ENCODE results near the gene ZNF423. TPM values are rescaled to one million over a fixed set of nuclear protein-coding genes. Genes with fewer than 3 reads are reported as not detected.
"Not testable (repeated sequence)": the region's sequence is repeated elsewhere in the genome, so short reads cannot be mapped to it uniquely, and the experiment has no call there.

Gene ZNF423
- polyA plus RNA-seq, 3 donors, result 24.5 to 27.3 (median 26.2) TPM

- no peak for DNase-seq (ENCODE audit: low read depth in 3 of 3, low spot score in 2 of 3)
These were observed 328.3 kb downstream of the ZNF423 start for GRCh38 chr16:49527611-49528010.

DNA sequence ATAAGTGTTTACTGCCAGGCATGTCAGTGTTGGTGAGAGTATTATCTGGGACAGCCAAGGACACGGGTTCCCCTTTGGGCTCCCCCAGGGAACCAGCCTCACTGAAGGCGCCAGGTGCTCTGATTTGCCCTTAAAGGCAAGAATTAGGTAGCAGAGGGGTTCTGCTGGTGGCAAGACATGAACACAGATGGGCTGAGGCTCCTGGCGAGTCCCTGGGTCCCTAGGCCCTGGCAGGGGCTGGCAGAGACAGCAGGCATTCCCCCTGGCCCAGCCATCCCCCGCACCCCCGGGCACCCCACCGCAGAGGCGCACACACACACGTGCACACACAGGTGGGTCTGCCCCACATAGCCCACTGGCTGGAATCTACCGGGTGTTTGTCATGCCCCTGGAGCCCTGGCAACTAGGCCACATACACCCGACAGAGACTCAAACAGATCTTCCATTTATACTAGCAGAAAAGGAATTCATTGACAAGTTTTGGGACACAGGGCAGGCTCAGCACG, 329.0 kb downstream of the ZNF423 start:
- no peak for DNase-seq (ENCODE audit: low read depth in 3 of 3, low spot score in 2 of 3)

DNA sequence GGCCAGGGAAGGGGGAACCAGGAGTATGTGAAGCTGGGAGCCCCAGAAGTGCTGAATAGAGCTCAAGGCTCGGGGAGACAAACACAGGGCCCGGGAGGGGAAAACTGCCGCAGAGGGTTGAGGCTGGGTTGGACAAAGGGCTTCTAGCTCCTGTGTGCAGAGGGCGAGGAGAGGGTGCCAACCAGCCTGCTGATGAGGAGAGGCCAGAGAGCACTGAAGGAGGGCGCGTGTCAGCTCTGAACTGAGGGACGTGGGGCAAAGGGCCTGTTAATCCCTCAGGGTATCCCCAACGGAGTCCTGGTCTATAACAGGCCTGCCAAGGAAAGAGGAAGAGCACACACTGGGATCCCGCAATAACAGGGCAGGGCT, 331.0 kb downstream of the ZNF423 start:
- DNase-seq (ENCODE audit: low read depth in 3 of 3, low spot score in 2 of 3), result no peak

DNA sequence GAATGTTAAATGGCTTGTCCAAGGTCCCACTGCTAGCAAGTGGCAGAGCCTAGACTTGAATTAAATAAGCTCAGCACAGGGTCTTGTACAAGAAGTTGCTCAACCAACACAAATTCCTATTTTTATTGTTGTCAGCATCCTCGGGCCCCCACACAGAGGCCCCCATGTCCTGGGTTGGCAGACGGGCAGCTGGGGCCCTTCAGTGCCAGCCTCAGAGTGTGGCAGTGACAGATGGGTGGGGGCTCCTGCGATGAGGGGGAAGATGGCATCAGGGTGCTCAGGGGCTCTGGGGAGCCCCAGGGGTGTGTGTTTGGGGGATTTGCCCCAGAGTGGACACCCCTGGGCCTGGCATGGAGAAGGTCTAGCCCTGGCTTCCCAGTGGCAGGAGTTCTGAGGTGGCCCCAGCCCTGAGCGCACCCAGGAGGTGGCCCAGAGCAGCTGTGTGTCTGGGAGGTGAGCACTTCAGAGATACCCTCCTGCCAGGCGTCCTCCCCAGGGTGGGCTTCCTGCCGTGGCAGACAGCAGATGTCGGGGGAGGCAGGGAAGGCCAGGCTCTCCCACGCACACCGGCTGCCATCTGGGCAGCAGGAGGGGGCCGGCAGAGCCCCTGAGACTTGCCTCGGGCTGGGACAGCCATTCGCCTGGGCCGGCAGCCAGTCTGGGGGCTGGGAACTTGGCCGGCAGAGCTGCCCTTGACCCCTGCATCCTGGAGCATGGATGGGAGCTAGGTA, 331.5 kb downstream of the ZNF423 start:
- no peak for DNase-seq (ENCODE audit: low read depth in 3 of 3, low spot score in 2 of 3)

GRCh38 chr16:49523435-49524159, 332.3 kb downstream of the ZNF423 start:
- no peak for DNase-seq (ENCODE audit: low read depth in 3 of 3, low spot score in 2 of 3)

DNA sequence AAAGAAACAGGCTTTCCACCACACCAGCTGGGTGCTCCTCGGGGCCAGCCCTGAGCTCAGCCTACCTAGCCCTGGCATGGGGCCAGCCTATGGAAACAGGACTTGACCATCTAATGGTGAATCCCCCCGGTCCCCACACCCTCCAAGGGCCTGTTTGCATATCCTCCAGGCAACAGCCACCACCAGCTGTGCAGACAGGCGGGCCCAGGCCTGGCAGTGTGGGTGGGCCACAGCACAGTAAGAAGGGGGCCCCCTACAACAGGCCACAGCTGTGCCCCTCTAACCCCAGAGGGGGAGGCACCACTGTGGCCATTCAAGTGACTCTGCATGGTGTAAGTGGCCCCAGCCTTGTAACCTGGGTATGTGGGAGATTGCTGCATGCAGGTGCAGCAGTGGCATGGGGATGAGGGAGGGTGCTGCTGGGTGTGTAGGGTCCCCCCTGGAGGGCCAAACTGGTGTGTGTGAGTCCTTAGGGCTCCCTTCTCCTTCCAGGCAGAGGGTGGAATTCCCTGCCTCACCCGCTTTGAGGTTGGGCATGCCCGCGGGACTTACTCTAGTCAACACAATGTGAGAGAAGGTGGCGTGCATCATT, 334.1 kb downstream of the ZNF423 start:
- no peak for DNase-seq (ENCODE audit: low read depth in 3 of 3, low spot score in 2 of 3)

DNA sequence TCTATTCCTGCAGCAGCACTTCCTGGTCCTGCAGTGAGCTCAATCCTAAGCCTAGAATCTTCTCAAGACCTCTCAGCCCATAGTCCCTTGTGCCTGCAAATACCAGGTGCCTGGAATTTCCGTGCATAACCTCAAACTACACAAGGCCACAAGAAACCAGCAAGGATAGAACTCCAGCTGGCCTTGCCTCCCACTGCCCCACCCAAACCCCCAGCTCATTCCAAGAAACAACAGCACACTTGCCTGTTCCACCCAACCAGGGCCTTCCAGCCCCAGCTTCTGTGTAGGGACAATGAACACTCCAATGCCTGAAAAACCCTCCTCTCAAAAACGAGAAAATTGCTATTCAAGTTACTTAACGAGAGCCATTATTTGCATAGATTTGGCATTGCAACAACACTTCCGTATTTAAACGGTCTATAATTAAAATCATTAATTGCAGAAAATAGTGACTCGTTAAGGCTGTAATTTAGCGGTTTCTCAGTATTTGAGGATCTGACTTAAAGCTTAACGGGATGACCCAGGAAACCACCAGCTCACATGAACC, 335.3 kb downstream of the ZNF423 start:
- no peak for DNase-seq (ENCODE audit: low read depth in 3 of 3, low spot score in 2 of 3)

DNA sequence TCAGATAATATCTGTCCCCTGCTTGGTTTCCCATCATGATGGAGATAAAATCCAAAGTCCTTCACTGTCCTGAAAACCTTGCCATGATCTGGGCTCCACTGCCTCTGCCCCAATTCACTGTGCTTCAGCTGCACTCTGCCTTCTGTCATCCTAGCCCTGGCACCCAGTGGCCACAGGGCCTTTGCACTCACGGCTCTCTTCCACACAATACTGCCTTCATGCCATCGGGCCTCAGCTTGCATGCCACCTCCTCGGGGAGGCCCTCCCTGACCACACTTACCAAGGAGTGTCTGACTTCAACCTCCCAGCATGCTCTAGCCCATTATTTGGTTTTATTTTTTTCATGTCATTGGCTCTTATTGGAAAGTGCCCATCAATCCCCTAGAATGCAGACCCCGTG, 336.2 kb downstream of the ZNF423 start:
- DNase-seq (ENCODE audit: low read depth in 3 of 3, low spot score in 2 of 3), result no peak

- DNase-seq (ENCODE audit: low read depth in 3 of 3, low spot score in 2 of 3), result no peak
These were observed 336.8 kb downstream of the ZNF423 start for GRCh38 chr16:49519008-49519656.

- no peak for DNase-seq (ENCODE audit: low read depth in 3 of 3, low spot score in 2 of 3)
These were observed 339.4 kb downstream of the ZNF423 start for GRCh38 chr16:49516382-49517036.

DNA sequence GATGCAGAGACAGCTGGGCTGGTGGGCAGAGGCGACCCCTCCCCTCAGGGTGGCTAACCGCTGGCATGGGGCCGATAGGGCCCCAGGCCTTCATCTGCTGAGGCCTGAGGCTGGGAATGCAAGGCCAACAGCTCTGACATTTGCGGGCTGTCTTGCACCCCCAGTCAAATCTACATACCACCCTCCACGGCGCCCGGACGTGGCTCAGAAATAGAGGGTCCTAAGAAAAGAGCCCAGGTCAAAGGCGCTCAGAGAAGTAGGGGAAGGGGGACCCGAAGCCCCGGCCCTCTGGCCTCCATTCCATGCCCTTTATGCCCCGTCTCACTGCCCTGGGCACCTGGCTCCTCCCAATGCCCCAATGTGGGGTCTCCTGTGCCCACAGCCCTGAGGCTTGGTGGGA, 340.1 kb downstream of the ZNF423 start:
- no peak for DNase-seq (ENCODE audit: low read depth in 3 of 3, low spot score in 2 of 3)

DNA sequence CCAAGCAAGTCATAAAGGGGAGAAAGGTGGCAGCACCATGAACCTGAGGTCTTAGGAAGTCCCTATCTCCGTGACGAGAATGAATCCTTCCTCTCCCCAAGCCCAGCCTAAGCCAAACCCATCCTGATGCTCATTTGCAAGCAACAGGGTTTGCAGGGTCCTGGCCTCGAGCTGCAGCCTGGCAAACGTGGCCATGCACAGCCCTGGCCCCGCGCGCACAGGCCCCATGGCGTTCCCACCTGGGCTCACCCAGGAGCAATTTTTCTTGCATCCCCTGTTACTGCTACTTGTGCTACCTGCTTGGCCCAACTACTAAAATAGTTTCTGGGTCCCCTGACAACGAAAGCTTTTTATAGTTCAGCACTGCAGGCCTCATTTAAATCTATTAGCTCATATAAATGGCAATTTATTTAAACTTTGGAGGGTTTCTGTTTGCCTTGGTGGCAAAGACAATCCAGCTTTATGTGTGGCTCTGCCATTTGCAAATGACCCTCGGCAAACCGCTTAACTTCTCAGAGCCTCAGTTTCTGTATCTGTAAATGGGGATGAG, 340.8 kb downstream of the ZNF423 start:
- DNase-seq (ENCODE audit: low read depth in 3 of 3, low spot score in 2 of 3), result no peak

DNA sequence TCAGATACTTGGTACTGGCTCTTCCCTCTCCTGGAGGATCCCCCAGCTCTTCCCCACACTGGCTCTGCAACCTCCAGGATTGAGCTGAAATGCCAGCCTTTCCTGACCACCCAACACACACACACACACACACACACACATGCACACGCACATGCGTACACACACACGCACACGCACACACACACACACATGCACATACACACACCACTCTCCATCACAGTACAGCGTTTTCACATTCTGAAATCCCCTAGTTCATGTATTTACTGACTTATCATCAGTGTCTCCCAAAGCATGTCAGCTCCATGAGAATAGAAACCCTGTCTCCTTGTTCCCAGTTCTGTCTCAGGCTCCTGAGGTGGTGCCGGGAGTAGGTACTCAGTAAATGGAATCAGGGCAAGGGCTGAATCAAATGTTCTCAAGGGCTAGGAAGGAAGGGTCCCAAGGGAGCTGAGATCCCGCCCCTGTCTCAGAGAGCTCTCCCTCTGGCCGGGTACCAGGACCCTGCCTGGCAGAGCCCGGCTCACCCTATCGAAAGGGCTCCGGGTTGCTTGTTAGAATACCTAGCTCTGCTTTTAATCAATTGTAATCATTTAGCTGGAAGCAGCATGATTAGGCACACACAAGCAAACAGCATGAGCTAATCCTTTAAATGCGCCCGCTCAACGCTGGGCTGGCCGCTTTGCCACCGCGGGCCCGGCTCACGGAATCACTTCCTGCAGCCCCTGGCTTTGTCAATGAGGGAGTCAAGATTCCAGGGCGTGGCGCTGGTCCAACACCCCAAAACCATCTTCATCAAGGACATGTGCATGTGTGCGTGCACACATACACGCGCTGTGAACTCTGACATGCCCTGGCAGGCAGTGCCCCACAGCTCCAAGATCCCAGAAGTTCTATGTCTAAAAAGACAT, 341.6 kb downstream of the ZNF423 start:
- DNase-seq (ENCODE audit: low read depth in 3 of 3, low spot score in 2 of 3), result no peak

DNA sequence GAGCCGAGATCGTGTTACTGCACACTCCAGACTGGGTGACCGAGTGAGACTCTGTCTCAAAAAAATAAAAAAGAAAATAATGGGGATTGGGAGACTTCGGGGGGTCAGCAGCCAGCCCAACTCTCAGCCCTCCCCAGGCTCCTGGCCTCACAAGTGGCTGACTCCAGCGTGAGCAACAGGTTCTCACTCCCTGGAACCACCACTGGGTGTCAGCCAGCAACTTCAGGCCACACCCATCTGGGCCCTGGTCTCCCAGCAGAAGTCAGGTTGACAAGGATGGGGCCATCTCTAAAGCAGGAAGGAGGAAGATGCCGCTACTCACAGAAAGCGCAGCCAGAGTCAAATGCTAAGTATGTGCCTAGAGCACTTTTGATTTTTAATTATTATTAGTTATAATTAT, 342.9 kb downstream of the ZNF423 start:
- no peak for DNase-seq (ENCODE audit: low read depth in 3 of 3, low spot score in 2 of 3)

DNA sequence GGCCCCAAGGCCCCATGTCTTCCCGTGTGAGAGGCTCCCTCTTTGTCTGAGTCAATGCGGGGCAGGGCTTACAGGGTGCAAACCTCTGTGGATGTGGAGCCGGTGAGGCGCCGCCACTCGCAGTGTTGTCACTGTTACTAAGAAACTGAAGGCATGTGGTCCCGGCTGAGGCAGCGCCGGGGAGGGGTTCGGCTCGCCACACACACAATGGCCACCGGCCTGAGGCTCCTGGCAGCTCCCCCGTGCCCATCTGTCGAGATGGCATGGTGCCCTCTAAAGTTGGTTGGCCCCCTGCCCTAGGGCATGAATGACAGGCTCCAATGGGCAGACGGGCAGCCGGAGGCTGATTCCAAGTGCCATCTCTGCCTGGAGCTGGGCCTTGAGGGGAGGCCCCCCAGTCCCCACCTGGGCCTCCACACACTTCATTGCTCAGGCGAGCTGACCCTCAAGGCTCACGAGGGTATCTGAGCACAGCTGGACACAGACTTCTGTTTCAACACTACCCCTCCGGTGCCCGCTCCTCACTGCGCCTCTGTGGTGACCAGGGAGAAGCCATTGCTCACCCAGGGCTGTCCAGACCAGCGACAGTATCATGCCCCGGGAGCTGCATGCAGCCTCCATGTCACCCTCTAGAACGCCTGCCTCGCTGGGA, 345.1 kb downstream of the ZNF423 start:
- no peak for DNase-seq (ENCODE audit: low read depth in 3 of 3, low spot score in 2 of 3)

GRCh38 chr16:49510141-49510540, 345.8 kb downstream of the ZNF423 start:
- DNase-seq (ENCODE audit: low read depth in 3 of 3, low spot score in 2 of 3), result no peak

DNA sequence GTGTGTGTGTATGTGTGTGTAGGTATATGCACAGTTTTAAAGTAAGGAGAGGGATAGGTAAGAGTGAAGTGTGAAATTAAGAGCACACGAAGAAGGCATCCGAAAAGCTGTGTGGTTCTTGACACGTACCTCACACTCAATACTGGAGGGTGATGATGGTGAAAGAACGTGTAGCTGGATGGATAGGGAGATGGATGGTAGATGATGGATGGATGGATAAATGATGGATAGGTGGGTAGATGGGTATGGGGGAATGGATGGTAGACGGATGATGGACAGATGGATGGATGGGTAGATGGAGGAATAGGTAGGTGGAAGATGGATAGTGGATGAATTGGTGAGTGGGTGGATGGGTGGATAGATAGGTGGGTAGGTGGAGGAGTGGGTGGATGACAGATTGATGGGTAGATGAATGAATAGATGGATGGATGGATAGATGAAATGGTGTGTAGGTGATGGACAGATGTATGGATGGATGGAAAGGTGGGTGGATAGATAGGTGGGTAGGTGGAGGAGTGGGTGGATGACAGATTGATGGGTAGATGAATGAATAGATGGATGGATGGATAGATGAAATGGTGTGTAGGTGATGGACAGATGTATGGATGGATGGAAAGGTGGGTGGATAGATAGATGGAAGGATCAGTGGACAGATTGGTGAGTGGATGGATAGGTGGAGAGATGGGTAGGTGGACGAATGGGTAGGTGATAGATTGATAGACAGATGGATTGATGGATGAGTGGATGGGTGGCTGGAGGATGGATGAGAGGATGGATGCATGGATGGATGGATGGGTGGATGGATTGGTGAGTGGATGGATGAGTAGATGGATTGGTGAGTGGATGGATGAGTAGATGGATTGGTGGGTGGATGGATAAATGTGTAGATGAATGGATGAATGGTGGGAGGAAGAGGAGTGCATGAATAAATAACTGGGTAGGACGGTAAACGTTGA, 349.6 kb downstream of the ZNF423 start:
- not testable (repeated sequence) for DNase-seq (ENCODE audit: low read depth in 3 of 3, low spot score in 2 of 3)

- no peak for DNase-seq (ENCODE audit: low read depth in 3 of 3, low spot score in 2 of 3)
These were observed 350.4 kb downstream of the ZNF423 start for GRCh38 chr16:49505556-49505955.

All from right renal cortex interstitium (tissue), 3 donors.